Measurements from ENCODE around the gene SCUBE3.

- no peak for TF ChIP-seq EZH2phosphoT487 (IDR thresholded peaks at IDR 0.05; ENCODE audit: borderline replicate concordance)
- TF ChIP-seq, protein P1, sequence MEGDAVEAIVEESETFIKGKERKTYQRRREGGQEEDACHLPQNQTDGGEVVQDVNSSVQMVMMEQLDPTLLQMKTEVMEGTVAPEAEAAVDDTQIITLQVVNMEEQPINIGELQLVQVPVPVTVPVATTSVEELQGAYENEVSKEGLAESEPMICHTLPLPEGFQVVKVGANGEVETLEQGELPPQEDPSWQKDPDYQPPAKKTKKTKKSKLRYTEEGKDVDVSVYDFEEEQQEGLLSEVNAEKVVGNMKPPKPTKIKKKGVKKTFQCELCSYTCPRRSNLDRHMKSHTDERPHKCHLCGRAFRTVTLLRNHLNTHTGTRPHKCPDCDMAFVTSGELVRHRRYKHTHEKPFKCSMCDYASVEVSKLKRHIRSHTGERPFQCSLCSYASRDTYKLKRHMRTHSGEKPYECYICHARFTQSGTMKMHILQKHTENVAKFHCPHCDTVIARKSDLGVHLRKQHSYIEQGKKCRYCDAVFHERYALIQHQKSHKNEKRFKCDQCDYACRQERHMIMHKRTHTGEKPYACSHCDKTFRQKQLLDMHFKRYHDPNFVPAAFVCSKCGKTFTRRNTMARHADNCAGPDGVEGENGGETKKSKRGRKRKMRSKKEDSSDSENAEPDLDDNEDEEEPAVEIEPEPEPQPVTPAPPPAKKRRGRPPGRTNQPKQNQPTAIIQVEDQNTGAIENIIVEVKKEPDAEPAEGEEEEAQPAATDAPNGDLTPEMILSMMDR (conservative IDR thresholded peaks at IDR 0.05; ENCODE audit: low read length): peak; percentile 95
Measured at GRCh38 chr6:35297601-35298481, 84.1 kb downstream of the SCUBE3 start, which contains the start of gene DEF6.
